Stimulated activated CD4-positive, alpha-beta T cell treated with anti-CD3 and anti-CD28 coated beads, Interleukin-12 subunit alpha, Interleukin-12 subunit beta, amount 100 ng/mL, for 4 hours (primary cell): ENCODE measurements around the gene STK25.
"Not testable (repeated sequence)": the region's sequence is repeated elsewhere in the genome, so short reads cannot be mapped to it uniquely, and the experiment has no call there.

Experiments
- DNase-seq: peaks from one replicate; pipeline ENCODE4 v3.0.0-alpha.2; 2020

The STK25 gene

DNA sequence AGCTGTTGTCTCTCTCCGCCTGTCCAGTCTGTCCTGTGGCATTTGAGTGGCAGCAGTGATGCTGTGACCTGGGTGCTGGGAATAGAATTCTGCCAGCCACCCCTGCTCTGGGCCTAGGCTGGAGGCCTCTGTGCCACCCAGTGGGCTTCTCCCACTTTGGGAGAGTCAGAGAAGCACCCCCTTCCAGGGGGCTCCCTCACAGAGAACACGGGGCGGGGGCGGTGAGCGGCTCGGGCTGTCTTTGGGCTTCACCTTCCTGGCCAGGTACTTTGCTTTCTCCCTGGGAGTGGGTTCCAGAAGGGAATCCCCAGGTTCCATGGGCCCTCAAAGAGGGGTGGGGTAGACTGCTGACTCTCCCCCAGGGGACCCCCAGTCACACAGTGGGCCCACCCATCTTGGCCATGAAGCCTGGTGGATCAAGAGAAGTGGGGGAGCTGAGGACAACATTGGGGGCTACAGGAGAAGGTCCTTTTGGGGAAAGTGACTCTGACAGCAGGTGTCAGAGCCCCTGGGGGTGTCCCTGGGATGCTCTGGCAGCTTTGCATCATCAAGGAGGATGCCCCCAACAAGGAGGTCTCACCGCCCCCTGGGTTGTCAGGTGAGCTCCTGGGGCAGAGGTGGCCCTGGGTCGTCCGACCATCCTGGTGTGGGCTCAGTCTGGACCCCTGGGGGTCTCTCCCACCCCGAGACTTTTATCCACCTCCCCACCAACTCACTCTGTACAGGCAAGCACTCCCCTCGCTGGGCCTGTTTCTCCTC is 31.4 kb upstream of the STK25 start:
- DNase-seq: no peak

- DNase-seq: no peak
These were observed 30.6 kb upstream of the STK25 start for GRCh38 chr2:241538838-241539615.

DNA sequence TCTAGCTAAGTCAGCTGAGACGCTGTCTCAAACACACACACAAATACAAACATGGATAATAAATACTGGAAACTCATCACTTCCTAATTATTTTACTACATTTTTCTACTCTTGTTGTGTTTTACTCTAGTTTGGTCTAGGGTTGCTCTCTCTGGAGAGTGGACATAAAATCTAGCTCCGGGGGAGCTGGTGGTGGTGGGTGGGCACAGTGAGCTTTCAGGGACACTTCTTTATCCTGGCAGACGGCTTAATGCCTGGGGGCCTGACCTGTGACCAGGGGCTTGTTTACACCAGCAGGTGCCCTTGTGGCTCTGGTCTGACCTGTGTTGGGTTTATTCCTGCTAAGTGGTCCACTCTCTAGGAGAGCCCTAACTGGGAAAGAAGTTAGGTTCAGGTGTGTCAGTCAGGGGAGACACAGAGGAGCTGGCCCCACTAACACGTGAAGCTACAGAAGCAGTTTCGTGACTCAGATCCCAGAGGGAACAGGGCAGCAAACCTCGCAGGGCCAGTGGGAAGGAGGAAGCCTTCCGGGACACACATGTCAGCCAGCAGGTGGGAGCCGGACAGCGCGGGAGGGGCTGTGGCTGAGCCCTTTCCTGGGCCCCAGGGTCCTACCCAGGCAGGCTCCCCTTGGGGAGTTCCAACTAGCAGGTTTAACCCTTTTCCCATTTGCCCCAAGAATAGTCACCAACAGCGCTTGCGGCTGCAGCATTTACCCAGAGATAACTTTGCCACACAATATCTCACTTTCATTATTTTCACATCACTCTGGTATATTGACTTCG is 27.7 kb upstream of the STK25 start:
- DNase-seq: no peak

- DNase-seq: no peak
These were observed 26.5 kb upstream of the STK25 start for GRCh38 chr2:241534701-241535375.

GRCh38 chr2:241534293-241534692 is 25.9 kb upstream of the STK25 start:
- DNase-seq: no peak

- DNase-seq: no peak
These were observed 24.6 kb upstream of the STK25 start for GRCh38 chr2:241532733-241533601.

GRCh38 chr2:241532168-241532567 is 23.8 kb upstream of the STK25 start:
- DNase-seq: no peak

GRCh38 chr2:241531161-241531722 is 22.9 kb upstream of the STK25 start:
- no peak for DNase-seq

- no peak for DNase-seq
These were observed 22.2 kb upstream of the STK25 start for GRCh38 chr2:241530571-241530970.

- DNase-seq: not testable (repeated sequence)
These were observed 17.7 kb upstream of the STK25 start for GRCh38 chr2:241525818-241526780.

- DNase-seq: no peak
These were observed 14.1 kb upstream of the STK25 start for GRCh38 chr2:241522477-241522876.

DNA sequence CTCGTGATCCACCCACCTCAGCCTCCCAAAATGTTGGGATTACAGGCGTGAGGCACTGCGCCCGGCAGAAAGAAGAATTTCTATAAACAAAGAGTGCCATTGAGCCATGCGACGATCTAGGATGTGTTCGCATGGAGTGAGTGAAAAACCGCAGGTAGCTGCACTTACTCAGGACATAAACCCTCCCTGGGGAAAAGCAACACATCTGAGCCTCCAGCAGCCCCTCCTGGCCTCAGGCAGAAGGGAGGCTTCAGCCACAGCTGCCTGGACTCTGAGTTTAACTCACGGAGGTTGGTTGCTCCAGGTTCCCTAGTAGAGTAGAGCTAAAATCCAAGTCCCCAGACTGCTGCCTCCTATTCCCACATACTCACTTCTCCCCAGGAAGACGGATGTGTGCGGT is 11.3 kb upstream of the STK25 start:
- no peak for DNase-seq

- no peak for DNase-seq
These were observed 8.9 kb upstream of the STK25 start for GRCh38 chr2:241517297-241517696.

DNA sequence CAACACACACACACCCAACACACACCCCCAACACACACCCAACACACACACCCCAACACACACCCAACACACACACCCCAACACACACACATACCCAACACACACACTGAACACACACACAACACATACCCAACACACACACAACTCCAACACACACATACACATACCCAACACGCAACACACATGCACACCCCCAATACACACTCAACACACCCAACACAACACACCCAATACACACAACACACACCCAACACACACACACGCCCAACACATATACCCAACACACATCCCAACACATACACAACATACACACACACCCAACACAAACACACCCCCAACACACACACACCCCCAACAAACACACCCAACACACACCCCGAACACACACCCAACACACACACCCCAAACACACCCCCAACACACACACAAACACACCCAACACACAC is 8.2 kb upstream of the STK25 start:
- DNase-seq: no peak

- DNase-seq: no peak
These were observed 6.8 kb upstream of the STK25 start for GRCh38 chr2:241514986-241515737.

- no peak for DNase-seq
These were observed 6.2 kb upstream of the STK25 start for GRCh38 chr2:241514553-241514952.

DNA sequence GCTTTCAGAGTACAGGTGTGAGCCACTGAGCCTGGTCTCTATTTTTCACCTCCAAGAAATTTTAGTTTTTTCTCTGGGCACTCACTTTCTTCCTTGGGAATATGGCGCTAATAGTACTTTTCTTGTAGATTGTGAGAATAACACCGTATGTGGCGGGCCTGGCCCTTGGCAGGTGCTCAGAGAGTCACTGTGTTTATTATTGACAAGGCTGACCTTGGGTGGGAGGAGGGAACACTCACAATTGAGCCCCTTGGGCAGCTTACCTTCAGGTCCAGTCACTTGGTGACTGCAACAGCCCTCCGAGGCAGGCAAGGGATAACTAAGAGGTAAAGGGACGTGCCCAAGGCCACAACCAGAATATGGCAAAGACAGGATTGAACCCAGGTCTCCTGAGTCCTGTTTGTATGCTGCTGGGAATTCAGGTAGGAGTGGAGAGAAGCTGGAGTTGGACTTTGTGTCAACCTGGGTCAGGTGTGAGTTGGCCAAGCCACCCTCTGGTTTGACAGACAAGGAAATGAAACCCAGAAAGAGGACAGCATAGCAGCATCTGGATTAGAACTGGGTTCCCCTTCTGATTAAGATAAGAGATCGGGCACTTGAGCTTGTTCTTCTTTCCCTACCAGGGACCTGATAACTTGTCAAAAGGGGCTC is 2.8 kb upstream of the STK25 start:
- no peak for DNase-seq

GRCh38 chr2:241509155-241509784 is 886 bp upstream of the STK25 start:
- no peak for DNase-seq
